ENCODE results near the gene ATG4C. TPM values are rescaled to one million over a fixed set of nuclear protein-coding genes. Genes with fewer than 3 reads are reported as not detected.
"Not testable (repeated sequence)": the region's sequence is repeated elsewhere in the genome, so short reads cannot be mapped to it uniquely, and the experiment has no call there.

The ATG4C gene
- total RNA-seq, 4 donors from 2014 or later = 0.95 to 7.5 (median 5.7) TPM

- TF ChIP-seq POLR2A (IDR thresholded peaks at IDR 0.05) (no peak), CTCF (IDR thresholded peaks at IDR 0.05) (no peak)
- Histone ChIP-seq H3K27me3 (no peaks in the 10 kb centered on the region), H3K9me3 (no peaks in the 10 kb centered on the region), H3K4me3 (no peak overlapping the region), H3K27ac (no peak overlapping the region), H3K36me3 (no peaks in the 10 kb centered on the region), H3K4me1 (peaks cover 0 to 4% (median 4%) of the 10 kb centered on the region in 3 donors)
- intact Hi-C loops (cut with DNase I) = no loop called here
- 20 to 67% methylated on average over 1 to 2 of the region's 2 CpGs for WGBS, 2 donors
- no peak for DNase-seq
Observed at GRCh38 chr1:62778208-62778607, 5.7 kb upstream of the ATG4C start.

- intact Hi-C loops (cut with DNase I) = no loop called here
- Histone ChIP-seq H3K9me3 (no peaks in the 10 kb centered on the region), H3K4me1 (peaks cover 0 to 26% (median 8%) of the 10 kb centered on the region in 3 donors), H3K27me3 (no peaks in the 10 kb centered on the region), H3K27ac (no peak overlapping the region), H3K36me3 (no peaks in the 10 kb centered on the region), H3K4me3 (no peak overlapping the region)
- no peak for DNase-seq
- no peak for TF ChIP-seq POLR2A (IDR thresholded peaks at IDR 0.05)
- no peak for TF ChIP-seq CTCF (IDR thresholded peaks at IDR 0.05)
- 65 to 72% methylated on average over 3 of the region's 3 CpGs for WGBS, 2 donors
Observed at GRCh38 chr1:62781841-62782543, 1.9 kb upstream of the ATG4C start.

- H3K9me3 ChIP-seq; DNase-seq; H3K36me3 ChIP-seq; intact Hi-C loops (cut with DNase I); H3K27me3 ChIP-seq: not testable (repeated sequence)
- WGBS, 2 donors = 91 to 92% methylated on average over 12 to 23 of the region's 23 CpGs
- Histone ChIP-seq H3K27ac (peak overlapping the region in 1 of 4 donors; percentile 96), H3K4me1 (peaks cover 0 to 26% (median 8%) of the 10 kb centered on the region in 3 donors), H3K4me3 (peak overlapping the region in 3 of 4 donors; percentile 63 to 94 (median 76))
Observed at GRCh38 chr1:62782544-62783212, 1.3 kb upstream of the ATG4C start.

GRCh38 chr1:62784509-62785365, 805 bp downstream of the ATG4C start:
- Histone ChIP-seq H3K36me3 (no peaks in the 10 kb centered on the region), H3K9me3 (no peaks in the 10 kb centered on the region), H3K27me3 (no peaks in the 10 kb centered on the region), H3K4me1 (peaks cover 0 to 26% (median 8%) of the 10 kb centered on the region in 3 donors), H3K27ac (peak overlapping the region; percentile 88 to 98 (median 94)), H3K4me3 (peak overlapping the region; percentile 63 to 94 (median 84))
- intact Hi-C loops (cut with DNase I) = no loop called here
- no peak for DNase-seq
- TF ChIP-seq CTCF (IDR thresholded peaks at IDR 0.05) = peak in 1 of 6 experiments; percentile 14
- no peak for TF ChIP-seq POLR2A (IDR thresholded peaks at IDR 0.05)
- 10 to 11% methylated on average over 12 of the region's 12 CpGs for WGBS, 2 donors

GRCh38 chr1:62790716-62791115, 6.8 kb downstream of the ATG4C start:
- Histone ChIP-seq H3K27ac (no peak overlapping the region), H3K36me3 (no peaks in the 10 kb centered on the region), H3K4me3 (no peak overlapping the region), H3K9me3 (no peaks in the 10 kb centered on the region), H3K27me3 (no peaks in the 10 kb centered on the region), H3K4me1 (peaks cover 0 to 5% (median 0%) of the 10 kb centered on the region in 3 donors)
- DNase-seq = no peak
- no peak for TF ChIP-seq CTCF (IDR thresholded peaks at IDR 0.05)
- TF ChIP-seq POLR2A (IDR thresholded peaks at IDR 0.05) = no peak
- intact Hi-C loops (cut with DNase I) = no loop called here

All from esophagus squamous epithelium (tissue), 5 donors.